ENCODE data around the gene CAMSAP2. TPM values are rescaled to one million over a fixed set of nuclear protein-coding genes. Genes with fewer than 3 reads are reported as not detected.

CAMSAP2 gene
- total RNA-seq, 1 donor = 50.3 TPM

DNA sequence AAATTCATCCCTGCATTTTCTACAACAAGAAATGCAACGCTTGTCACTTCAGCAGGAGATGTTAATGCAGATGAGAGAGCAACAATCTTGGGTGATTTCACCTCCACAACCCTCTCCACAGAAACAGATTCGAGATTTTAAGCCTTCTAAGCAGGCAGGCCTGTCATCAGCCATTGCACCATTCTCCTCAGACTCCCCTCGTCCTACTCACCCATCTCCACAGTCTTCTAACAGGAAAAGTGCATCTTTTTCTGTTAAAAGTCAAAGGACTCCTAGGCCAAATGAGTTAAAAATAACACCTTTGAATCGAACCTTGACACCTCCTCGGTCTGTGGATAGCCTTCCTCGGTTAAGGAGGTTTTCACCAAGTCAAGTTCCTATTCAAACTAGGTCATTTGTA, 110.7 kb downstream of the CAMSAP2 start:
- H2AFZ ChIP-seq (ENCODE audit: low read length) = no peak overlapping the region
- no peak overlapping the region for H3K27ac ChIP-seq (ENCODE audit: low read depth, low read length)
- no peak for DNase-seq (ENCODE audit: insufficient read length, low spot score, missing footprints)
- H3K9me3 ChIP-seq (ENCODE audit: low read depth, low read length) = no peaks in the 10 kb centered on the region
- no peak overlapping the region for H3K4me3 ChIP-seq (ENCODE audit: insufficient read depth, low read length)
- H3K36me3 ChIP-seq (ENCODE audit: insufficient read depth, low read length) = peaks cover 75% of the 10 kb centered on the region
- H3K27me3 ChIP-seq (ENCODE audit: insufficient read depth, low read length) = no peaks in the 10 kb centered on the region
- TF ChIP-seq, protein P1, sequence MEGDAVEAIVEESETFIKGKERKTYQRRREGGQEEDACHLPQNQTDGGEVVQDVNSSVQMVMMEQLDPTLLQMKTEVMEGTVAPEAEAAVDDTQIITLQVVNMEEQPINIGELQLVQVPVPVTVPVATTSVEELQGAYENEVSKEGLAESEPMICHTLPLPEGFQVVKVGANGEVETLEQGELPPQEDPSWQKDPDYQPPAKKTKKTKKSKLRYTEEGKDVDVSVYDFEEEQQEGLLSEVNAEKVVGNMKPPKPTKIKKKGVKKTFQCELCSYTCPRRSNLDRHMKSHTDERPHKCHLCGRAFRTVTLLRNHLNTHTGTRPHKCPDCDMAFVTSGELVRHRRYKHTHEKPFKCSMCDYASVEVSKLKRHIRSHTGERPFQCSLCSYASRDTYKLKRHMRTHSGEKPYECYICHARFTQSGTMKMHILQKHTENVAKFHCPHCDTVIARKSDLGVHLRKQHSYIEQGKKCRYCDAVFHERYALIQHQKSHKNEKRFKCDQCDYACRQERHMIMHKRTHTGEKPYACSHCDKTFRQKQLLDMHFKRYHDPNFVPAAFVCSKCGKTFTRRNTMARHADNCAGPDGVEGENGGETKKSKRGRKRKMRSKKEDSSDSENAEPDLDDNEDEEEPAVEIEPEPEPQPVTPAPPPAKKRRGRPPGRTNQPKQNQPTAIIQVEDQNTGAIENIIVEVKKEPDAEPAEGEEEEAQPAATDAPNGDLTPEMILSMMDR (IDR thresholded peaks at IDR 0.05; ENCODE audit: extremely low read depth, low read depth, low read length) = no peak
- H4K20me1 ChIP-seq (ENCODE audit: insufficient read depth, low read length) = no peaks in the 10 kb centered on the region
- no peak overlapping the region for H3K4me2 ChIP-seq (ENCODE audit: insufficient read depth, low read length)
- peaks cover 10% of the 10 kb centered on the region for H3K79me2 ChIP-seq (ENCODE audit: insufficient read depth, low read length)
- no peaks in the 10 kb centered on the region for H3K4me1 ChIP-seq (ENCODE audit: insufficient read depth, low read length)

GRCh38 chr1:200850554-200850953, 111.9 kb downstream of the CAMSAP2 start:
- Histone ChIP-seq H3K79me2 (ENCODE audit: insufficient read depth, low read length) (peaks cover 7% of the 10 kb centered on the region), H2AFZ (ENCODE audit: low read length) (no peak overlapping the region), H3K4me2 (ENCODE audit: insufficient read depth, low read length) (no peak overlapping the region), H3K27me3 (ENCODE audit: insufficient read depth, low read length) (no peaks in the 10 kb centered on the region), H3K4me1 (ENCODE audit: insufficient read depth, low read length) (no peaks in the 10 kb centered on the region), H3K4me3 (ENCODE audit: insufficient read depth, low read length) (no peak overlapping the region), H4K20me1 (ENCODE audit: insufficient read depth, low read length) (no peaks in the 10 kb centered on the region), H3K9me3 (ENCODE audit: low read depth, low read length) (no peaks in the 10 kb centered on the region), H3K36me3 (ENCODE audit: insufficient read depth, low read length) (peaks cover 78% of the 10 kb centered on the region), H3K27ac (ENCODE audit: low read depth, low read length) (no peak overlapping the region)
- no peak for DNase-seq (ENCODE audit: insufficient read length, low spot score, missing footprints)
- TF ChIP-seq, protein P1 (IDR thresholded peaks at IDR 0.05; ENCODE audit: extremely low read depth, low read depth, low read length) = no peak

- H3K4me2 ChIP-seq (ENCODE audit: insufficient read depth, low read length) = no peak overlapping the region
- H3K36me3 ChIP-seq (ENCODE audit: insufficient read depth, low read length) = peaks cover 58% of the 10 kb centered on the region
- DNase-seq (ENCODE audit: insufficient read length, low spot score, missing footprints) = no peak
- TF ChIP-seq, protein P1 (IDR thresholded peaks at IDR 0.05; ENCODE audit: extremely low read depth, low read depth, low read length) = no peak
- H3K9me3 ChIP-seq (ENCODE audit: low read depth, low read length) = no peaks in the 10 kb centered on the region
- H2AFZ ChIP-seq (ENCODE audit: low read length) = no peak overlapping the region
- no peak overlapping the region for H3K27ac ChIP-seq (ENCODE audit: low read depth, low read length)
- peaks cover 4% of the 10 kb centered on the region for H3K4me1 ChIP-seq (ENCODE audit: insufficient read depth, low read length)
- no peaks in the 10 kb centered on the region for H3K79me2 ChIP-seq (ENCODE audit: insufficient read depth, low read length)
- no peak overlapping the region for H3K4me3 ChIP-seq (ENCODE audit: insufficient read depth, low read length)
- no peaks in the 10 kb centered on the region for H4K20me1 ChIP-seq (ENCODE audit: insufficient read depth, low read length)
- H3K27me3 ChIP-seq (ENCODE audit: insufficient read depth, low read length) = no peaks in the 10 kb centered on the region
Observed at GRCh38 chr1:200856716-200857357, 118.1 kb downstream of the CAMSAP2 start.

DNA sequence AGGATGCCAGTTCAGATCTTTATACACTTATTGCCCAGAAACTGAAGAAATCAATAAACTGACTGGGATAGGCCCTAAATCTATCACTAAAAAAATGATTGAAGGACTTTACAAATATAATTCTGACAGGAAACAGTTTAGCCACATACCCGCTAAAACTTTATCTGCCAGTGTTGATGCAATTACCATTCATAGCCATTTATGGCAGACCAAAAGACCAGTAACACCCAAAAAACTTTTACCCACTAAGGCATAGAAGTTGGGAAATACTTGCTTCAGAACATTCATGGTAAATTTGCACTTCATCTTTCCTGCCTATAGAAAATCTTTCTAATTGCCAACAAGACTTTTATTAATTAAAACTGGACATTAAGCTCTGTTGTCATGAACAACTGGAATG, 119.1 kb downstream of the CAMSAP2 start:
- no peak overlapping the region for H2AFZ ChIP-seq (ENCODE audit: low read length)
- H4K20me1 ChIP-seq (ENCODE audit: insufficient read depth, low read length) = no peaks in the 10 kb centered on the region
- peaks cover 4% of the 10 kb centered on the region for H3K4me1 ChIP-seq (ENCODE audit: insufficient read depth, low read length)
- peaks cover 58% of the 10 kb centered on the region for H3K36me3 ChIP-seq (ENCODE audit: insufficient read depth, low read length)
- TF ChIP-seq, protein P1 (IDR thresholded peaks at IDR 0.05; ENCODE audit: extremely low read depth, low read depth, low read length) = no peak
- DNase-seq (ENCODE audit: insufficient read length, low spot score, missing footprints) = no peak
- no peak overlapping the region for H3K4me2 ChIP-seq (ENCODE audit: insufficient read depth, low read length)
- no peak overlapping the region for H3K4me3 ChIP-seq (ENCODE audit: insufficient read depth, low read length)
- no peak overlapping the region for H3K27ac ChIP-seq (ENCODE audit: low read depth, low read length)
- H3K9me3 ChIP-seq (ENCODE audit: low read depth, low read length) = no peaks in the 10 kb centered on the region
- no peaks in the 10 kb centered on the region for H3K79me2 ChIP-seq (ENCODE audit: insufficient read depth, low read length)
- H3K27me3 ChIP-seq (ENCODE audit: insufficient read depth, low read length) = no peaks in the 10 kb centered on the region

Measured in osteoblast (primary cell).